ENCODE measurements around the gene CLMN.

CLMN gene

GRCh38 chr14:95301527-95302187, 18.1 kb downstream of the CLMN start:
- no peak for DNase-seq

- no peak for DNase-seq
These were observed 18.8 kb downstream of the CLMN start for GRCh38 chr14:95300697-95301526.

- no peak for DNase-seq
These were observed 19.6 kb downstream of the CLMN start for GRCh38 chr14:95300002-95300696.

- no peak for DNase-seq
These were observed 20.4 kb downstream of the CLMN start for GRCh38 chr14:95299271-95299670.

GRCh38 chr14:95297832-95298231, 21.9 kb downstream of the CLMN start:
- DNase-seq = no peak

GRCh38 chr14:95296966-95297365, 22.7 kb downstream of the CLMN start:
- DNase-seq = no peak

GRCh38 chr14:95295600-95296376, 23.9 kb downstream of the CLMN start:
- no peak for DNase-seq

- DNase-seq = peak; percentile 87
These were observed 24.7 kb downstream of the CLMN start for GRCh38 chr14:95294834-95295599.

- no peak for DNase-seq
These were observed 25.4 kb downstream of the CLMN start for GRCh38 chr14:95294320-95294719.

- DNase-seq = no peak
These were observed 26.3 kb downstream of the CLMN start for GRCh38 chr14:95293449-95293848.

- DNase-seq = no peak
These were observed 26.9 kb downstream of the CLMN start for GRCh38 chr14:95292660-95293425.

- DNase-seq = peak; percentile 14
These were observed 27.7 kb downstream of the CLMN start for GRCh38 chr14:95291859-95292542.

- DNase-seq = peak; percentile 22
These were observed 28.8 kb downstream of the CLMN start for GRCh38 chr14:95290871-95291431.

GRCh38 chr14:95290021-95290420, 29.7 kb downstream of the CLMN start:
- no peak for DNase-seq

GRCh38 chr14:95289323-95290010, 30.2 kb downstream of the CLMN start:
- DNase-seq = no peak

- DNase-seq = no peak
These were observed 30.9 kb downstream of the CLMN start for GRCh38 chr14:95288672-95289322.

GRCh38 chr14:95287176-95287754, 32.4 kb downstream of the CLMN start:
- no peak for DNase-seq

GRCh38 chr14:95286645-95287044, 33.1 kb downstream of the CLMN start:
- no peak for DNase-seq

- DNase-seq = no peak
These were observed 34.1 kb downstream of the CLMN start for GRCh38 chr14:95285566-95285965.

Measured in NCI-H1436 treated with DMSO at 0.1 percent for 48 hours (cell line).